Caki2 (cell line): Measurements from ENCODE around the gene KXD1. TPM values are rescaled to one million over a fixed set of nuclear protein-coding genes. Genes with fewer than 3 reads are reported as not detected.
A peak's percentile ranks its signal among the peaks of the same experiment; 100 is the strongest.
"Not testable (repeated sequence)": the region's sequence is repeated elsewhere in the genome, so short reads cannot be mapped to it uniquely, and the experiment has no call there.

ENCODE experiments used
- DNase-seq: peaks from one replicate; pipeline ENCODE4 v3.0.0-alpha.2; 2015; ENCODE audit warnings: low read depth
- in situ Hi-C: cut with HindIII; loops from 2 replicates; pipeline ENCODE4 v1.10.0; 2016; ENCODE audit warnings: low sequenced_read_pairs, low pct_unique_long_range_greater_than_20kb, mixed read lengths
- total RNA-seq: library from RNA; depleted of rRNA; stranded (reverse); fragments of >200 nt; shearing (Covaris generic); gene quantifications from 2 replicates; pipeline ENCODE4 v1.2.3, GENCODE V29; 2014; ENCODE audit warnings: low replicate concordance

KXD1 gene
- total RNA-seq, 1 experiment from 2014 or later = 181 TPM

DNA sequence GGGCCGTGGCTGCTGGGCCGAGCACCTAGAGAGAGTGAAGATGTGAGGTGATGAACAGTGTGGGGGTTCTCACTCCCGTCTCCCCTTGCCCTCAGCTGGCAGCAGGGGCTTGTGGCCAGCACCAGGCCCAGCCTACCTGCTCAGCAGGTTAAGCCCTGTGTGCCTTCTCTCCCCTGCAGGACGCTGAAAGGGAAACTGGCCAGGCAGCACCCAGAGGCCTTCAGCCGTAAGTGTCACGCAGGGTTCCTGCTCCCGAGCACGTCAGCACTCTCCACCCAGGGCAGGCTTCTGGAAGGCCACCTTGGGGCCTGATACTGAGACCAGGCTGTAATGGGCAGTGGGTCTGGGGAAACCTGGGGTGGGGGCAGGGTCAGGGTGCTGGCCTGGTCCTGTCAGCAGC is 9.3 kb downstream of the KXD1 start:
- in situ Hi-C loops = no loop called here
- no peak for DNase-seq

DNA sequence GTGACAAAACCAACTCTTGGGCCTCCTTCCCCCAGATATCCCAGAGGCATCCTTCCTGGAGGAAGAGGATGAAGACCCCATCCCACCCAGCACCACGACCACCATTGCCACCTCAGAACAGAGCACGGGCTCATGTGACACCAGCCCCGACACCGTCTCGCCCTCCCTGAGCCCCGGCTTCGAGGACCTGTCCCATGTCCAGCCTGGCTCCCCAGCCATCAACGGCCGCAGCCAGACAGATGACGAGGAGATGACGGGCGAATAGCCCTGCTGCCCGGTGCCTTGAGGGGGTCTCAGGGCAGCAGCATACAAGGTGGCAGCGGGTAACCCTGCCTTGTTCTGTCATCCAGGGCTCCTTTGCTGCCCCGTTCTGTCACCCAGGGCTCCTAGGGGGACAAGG is 10.7 kb downstream of the KXD1 start:
- in situ Hi-C loops = no loop called here
- no peak for DNase-seq

DNA sequence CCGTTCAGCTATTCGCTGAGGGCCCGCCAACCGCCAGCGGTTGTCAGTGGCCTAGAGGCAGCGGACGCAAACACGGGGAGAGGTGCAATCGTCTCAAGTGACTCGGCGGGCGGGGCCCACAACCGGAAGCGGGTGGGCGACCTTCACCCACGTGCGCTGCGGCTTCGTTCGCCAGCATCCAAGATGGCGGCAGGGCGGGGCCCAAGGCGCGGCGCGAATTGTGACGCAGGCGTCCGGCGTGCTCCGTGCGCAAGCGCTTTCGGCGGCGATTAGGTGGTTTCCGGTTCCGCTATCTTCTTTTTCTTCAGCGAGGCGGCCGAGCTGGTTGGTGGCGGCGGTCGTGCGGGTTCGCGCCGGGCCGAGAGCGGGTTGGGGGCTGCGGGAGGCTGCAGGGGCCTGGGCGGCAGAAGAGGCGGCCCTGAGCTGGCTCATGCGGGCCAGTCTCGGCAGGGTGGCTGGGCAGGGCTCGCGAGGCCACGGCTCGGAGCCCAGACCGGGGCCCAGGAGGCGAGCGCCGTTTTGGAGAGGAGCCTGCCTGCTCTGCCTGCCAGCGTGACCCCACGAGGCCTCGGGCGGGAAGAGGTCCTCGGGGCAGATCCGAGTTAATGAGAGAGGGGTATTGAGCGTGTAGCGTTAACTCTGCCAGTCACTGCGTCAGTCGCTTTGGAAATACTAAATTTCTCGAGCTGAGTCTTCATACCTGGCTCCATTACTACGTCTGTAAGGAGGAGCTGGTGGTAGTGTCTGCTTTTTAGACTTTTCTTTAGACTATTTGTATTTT is 14.1 kb downstream of the KXD1 start, which contains the start of gene UBA52:
Gene UBA52, plus strand, starts transcription at position 294 of the 781 bp plus-strand sequence. CDS start 1,444 bp downstream, outside the sequence.
- in situ Hi-C loops = no loop called here
- peak; percentile 98 for DNase-seq

DNA sequence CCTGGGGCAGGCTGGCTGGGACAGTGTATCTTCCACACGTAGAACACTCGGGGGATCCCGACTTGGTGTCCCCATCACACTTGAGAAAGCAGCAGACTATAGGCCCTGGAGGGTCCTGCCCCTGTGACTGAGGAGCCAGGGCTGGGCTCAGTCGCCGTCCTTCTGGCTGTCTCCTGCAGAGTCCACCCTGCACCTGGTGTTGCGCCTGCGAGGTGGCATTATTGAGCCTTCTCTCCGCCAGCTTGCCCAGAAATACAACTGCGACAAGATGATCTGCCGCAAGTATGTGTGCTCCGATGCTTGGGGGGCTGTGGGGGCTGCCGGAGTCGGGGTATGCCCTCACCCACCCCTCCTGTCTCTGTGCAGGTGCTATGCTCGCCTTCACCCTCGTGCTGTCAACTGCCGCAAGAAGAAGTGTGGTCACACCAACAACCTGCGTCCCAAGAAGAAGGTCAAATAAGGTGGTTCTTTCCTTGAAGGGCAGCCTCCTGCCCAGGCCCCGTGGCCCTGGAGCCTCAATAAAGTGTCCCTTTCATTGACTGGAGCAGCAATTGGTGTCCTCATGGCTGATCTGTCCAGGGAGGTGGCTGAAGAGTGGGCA is 17.1 kb downstream of the KXD1 start:
- no peak for DNase-seq

DNA sequence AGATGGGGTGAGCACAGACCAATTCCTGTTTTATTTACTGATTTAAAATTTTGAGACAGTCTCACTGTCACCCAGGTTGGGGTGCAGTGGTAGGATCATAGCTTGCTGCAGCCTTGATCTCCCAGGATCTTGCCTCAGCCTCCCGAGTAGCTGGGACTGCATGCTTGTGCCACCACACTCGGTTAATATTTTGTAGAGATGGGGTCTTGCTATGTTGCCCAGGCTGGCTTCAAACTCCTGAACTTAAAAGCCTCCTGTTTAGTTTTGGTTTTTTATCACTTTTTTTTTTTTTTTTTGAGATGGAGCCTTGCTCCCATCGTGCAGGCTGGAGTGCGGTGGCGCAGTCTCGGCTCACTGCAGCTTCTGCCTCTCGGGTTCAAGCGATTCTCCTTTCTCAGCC is 18.7 kb downstream of the KXD1 start:
- in situ Hi-C loops = no loop called here

More for the DNA sequence above, 17.1 kb downstream of the KXD1 start:
- in situ Hi-C loops = no loop called here

DNA sequence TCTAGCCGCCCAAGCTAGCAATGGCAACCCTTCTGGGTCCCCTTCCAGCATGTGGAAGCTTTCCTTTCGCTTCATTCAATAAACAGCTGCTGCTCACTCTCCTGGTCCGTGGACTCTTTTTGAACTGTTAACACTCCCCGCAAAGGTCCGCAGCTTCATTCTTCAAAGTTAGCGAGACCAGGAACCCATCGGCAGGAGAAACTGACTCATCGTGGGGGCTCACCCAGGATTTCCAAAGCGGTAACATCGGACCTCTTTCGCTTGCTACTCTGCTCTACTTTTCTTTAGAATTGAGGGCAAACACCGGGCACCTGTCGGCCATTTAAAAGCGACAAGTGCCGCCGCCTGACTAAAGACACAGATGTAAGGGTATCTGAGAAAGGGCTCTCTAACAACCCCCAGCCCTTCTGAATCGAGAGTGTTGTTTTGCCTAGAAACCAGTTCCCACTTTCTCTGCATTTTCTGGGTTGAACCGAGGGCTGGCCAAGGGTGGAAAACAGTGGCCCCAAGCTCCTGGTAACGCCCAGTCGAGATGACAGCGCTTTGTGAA is 19.8 kb downstream of the KXD1 start:
- in situ Hi-C loops = no loop called here
- DNase-seq = no peak

More for the DNA sequence above, 18.7 kb downstream of the KXD1 start:
- no peak for DNase-seq

DNA sequence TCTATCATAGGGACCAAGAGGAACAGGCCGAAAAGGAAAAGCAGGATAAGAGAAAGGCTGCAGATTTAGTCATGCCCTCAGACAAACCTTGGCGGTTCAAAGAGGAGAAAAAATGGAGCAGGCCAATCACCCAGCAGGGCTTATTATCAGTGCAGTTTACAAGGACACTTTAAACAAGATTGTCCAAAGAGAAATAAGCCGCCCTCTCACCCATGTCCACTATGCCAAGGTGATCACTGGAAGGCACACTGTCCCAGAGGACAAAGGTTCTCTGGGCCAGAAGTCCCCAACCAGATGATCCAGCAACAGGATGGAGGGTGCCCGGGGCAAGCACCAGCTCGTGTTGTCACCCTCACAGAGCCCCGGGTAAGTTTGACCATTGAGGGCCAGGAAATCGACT is 22.6 kb downstream of the KXD1 start:
- DNase-seq = no peak
- in situ Hi-C loops = no loop called here

DNA sequence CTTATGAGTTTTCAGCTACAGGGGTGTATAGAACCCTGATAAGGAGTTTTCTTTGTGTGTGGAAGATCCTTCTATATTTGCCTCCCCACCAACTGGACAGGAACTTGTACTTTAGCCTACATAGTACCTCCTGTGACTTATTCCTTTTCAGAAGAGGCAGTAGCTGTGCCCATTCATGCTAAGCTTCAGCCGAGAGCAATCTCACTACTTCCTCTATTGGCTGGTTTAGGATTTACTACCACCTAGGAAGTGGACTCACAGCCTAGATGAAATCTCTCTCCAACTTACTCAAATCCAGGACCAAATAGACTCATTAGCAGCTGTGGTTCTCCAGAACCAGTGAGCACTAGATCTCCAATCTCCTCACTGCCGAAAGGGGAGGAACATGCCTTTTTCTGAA is 28.6 kb downstream of the KXD1 start:
- DNase-seq = no peak
- in situ Hi-C loops = no loop called here

DNA sequence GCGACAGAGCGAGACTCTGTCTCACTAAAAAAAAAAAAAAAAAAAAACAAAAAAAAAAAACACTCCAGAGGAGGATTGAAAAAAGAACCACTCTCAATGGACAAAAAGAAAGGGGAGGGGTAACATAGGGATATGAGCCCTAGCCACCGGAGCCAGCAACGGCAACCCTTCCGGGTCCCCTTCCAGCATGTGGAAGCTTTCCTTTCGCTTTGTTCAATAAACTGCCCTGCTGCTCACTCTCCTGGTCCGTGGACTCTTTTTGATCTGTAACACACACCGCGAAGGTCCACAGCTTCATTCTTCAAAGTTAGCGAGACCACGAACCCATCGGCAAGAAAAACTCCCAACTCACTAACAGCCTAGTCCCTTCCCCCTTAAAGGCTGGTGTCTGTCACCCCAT is 29.9 kb downstream of the KXD1 start:
- in situ Hi-C loops = no loop called here
- no peak for DNase-seq

DNA sequence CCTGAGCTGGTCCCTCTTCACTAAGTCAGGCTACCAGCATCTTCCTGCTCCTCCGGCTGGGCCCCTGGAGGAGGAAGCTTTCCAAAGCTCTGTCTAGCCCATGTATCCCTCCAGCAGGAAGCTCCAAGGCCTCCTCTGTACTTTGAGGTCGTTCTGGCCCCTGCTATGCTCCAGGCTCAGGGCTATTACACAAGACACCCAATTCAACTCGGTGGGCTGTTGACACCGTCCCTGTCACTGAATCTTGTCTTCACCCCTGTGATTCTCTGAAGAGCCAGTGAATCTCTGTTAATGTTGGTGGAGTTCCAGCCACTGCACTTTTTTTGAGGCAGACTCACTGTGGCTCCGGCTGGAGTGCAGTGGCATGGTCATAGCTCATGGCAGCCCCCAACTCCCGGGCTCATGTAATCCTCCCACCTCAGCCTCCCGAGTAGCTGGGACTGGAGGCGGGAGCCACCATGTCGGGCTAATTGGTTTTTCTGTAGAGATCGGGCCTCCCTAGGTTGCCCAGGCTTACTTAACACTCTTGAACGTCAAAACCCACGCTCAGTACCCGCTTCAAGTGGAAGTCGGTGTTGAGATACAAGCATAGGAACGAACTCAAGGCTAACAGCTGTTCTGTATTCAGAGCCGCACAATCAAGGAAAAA is 30.4 kb downstream of the KXD1 start:
- DNase-seq = no peak
- in situ Hi-C loops = no loop called here

DNA sequence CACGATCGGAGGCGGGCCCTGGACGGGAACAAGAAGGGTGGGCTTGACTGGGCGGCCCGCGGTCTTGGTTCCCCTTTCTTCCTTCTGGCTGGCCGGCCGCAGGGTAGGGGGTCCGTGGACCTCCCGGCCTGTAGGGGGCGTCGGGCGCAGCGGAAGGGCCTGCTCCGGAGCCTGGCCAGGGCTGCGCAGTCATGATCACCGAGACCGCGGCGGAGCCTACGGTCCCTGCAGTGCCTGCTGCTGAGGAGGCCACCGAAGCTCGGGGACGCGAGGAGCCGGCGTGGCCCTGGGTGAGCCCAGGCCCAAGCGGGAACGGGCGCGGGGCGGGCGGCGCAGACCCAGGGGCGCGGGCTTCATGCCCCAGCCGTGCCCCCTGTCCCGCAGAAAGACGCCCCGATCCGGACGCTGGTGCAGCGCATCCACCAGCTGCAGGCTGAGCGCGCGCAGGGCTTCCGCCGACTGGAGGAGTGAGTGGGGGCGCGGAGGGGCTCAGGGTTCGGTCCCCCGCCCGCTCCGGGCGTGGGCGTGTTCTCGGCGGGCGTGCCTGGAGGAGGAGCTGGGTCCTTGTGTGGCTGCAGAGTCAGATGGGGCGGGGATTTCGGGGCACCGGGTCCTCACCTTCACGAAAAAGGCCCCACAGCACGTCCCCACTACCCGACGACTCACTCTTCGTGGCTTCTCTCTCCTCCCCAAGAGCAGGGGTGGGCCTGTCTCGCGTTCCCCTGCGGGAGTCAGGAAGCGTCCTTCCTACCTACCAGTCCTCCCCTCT is 31.1 kb downstream of the KXD1 start, which contains the start of gene REX1BD:
Gene REX1BD, plus strand, starts transcription at position 188 of the 769 bp plus-strand sequence. Its CDS starts 4 bp downstream, at position 192.
- in situ Hi-C loops = no loop called here
- peak; percentile 88 for DNase-seq

DNA sequence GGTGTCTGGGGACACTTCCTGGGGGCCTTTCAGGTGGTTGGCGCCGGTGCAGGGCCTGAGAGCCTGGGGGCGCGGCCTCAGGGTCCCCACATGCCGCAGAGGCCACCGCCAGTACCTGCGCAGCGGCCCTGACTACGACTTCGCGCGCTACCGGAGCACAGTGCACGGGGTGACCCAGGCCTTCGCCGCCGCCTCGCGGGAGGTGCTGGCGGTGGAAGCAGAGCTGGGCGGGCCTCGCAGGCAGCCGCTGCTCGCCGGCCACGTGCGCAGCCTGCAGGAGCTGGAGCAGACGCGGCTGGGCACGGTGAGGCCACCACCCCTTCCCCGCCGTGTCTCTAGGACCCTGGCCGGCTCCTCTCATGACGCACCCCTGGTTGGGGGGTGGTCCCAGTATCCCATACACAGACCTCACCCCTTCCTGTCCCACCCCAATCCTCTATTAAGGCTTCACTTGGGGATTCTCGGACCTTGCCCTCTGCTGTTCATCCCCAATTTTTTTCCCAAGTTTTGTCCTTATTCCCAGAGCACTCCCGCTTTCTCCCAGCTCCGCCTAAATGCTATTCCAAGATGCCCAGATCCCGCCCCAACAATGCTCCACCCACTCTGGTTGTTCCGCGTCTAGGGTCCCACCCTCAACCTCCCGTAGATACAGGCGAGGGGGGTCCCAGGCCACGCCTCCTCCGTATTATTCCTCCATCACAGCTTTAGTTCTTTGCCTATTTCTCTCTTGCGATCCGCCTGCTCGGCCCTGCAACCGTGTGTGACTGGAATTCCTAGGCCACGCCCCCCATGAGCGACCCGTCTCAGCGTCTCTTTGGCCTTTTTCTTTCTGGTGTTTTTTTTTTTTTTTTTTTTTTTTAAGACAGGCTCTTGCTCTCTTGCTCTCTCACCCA is 32.0 kb downstream of the KXD1 start:
- in situ Hi-C loops = no loop called here

DNA sequence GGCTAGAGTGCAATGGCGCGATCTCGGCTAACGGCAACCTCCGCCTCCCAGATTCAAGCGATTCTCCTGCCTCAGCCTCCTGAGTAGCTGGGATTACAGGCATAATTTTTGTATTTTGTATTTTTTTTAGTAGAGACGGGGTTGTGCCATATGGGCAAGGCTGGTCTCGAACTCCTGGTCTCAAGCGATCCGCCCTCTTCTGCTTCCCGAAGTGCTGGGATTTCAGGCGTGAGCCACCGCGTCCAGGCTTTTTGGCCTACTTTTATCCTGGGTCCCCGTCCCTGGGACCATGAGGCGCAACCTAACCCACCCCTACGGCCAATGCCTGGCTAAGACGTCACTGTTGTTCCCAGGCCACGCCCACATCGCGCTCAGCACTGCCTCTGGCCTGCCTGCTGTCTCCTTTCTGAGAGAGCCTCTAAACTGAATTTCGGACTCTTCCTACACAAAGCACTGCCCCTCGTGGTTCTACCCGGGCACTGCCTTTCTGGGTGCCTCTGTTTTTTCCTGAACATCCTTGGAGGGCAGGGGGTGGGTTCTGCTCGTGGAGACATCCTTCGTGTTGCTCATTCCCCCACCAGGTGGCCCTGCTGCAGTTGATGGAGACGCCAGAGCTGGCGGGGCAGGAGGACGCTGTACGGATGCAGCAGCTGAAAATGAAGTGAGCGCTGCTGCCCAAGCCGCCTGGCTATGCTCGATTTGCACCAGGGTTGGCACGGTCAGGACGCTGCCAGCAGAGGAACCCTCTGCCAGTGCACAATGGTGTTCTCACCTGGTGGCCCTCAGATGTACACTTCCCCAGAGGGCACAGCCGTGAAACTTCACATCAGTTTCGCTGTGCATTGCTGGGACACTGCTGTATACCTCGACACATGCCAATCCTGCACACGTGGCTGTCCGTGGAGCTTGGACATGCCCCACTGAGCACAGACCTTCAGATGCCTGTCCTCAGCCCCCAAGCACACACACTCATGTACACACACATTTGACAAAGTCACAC is 32.9 kb downstream of the KXD1 start:
- DNase-seq = peak; percentile 98
- in situ Hi-C loops = no loop called here

More for the DNA sequence above, 32.0 kb downstream of the KXD1 start:
- DNase-seq = peak; percentile 91

DNA sequence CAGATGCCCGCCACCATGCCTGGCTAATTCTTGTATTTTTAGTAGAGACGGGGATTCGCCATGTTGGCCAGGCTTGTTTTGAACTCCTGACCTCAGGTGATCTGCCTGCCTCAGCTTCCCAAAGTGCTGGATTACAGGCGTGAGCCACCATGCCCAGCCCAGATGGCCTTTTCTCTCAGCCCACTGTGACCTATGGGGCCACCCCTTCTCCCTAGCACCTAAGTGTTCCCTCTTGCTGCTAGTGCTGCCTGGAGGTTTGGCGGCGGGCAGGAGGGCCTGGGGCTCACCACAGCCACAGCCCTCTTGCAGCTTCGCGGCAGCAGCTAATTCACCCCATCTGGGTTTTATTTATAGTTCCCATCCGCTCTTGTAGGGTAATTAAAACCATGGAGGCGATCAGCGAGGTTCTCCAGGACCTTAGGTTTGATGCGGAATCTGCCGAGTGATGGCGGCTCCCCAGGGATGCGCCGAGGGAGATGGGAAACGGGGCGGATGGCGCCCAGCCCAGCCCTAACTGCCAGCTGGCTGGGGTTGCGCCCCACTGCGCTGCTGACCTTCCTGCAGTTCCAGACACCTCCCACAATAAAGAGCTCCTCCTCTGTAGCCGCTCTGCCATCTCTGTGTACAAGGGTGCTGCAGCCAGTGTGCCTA is 34.2 kb downstream of the KXD1 start:
- in situ Hi-C loops = no loop called here
- no peak for DNase-seq

DNA sequence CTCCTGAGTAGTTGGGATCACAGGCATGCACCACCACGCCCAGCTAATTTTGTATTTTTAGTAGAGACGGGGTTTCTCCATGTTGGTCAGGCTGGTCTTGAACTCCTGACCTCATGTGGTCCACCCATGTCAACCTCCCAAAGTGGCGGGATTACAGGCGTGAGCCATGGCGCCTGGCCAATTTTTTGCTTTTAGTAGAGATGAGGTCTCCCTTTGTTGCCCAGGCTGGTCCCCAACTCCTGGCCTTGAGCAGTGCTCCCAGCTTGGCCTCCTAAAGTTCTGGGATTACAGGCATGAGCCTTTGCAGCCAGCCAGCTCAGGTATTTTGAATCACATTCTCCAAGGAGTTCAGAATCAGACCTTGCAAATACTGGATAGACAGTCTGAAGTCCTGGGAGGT is 35.1 kb downstream of the KXD1 start:
- DNase-seq, in situ Hi-C loops: not testable (repeated sequence)
